ENCODE data around the gene AMIGO1. TPM values are rescaled to one million over a fixed set of nuclear protein-coding genes. Genes with fewer than 3 reads are reported as not detected.
A peak's percentile ranks its signal among the peaks of the same experiment; 100 is the strongest.

AMIGO1 gene
- total RNA-seq, 1 donor = 9.2 TPM

- peaks cover 14% of the 10 kb centered on the region for H3K4me1 ChIP-seq (ENCODE audit: insufficient read depth, low read length)
- no peak overlapping the region for H3K4me3 ChIP-seq (ENCODE audit: low read length)
- H3K27me3 ChIP-seq (ENCODE audit: insufficient read depth, low read length) = peaks cover 75% of the 10 kb centered on the region
- H3K9me3 ChIP-seq (ENCODE audit: low read depth, low read length) = no peaks in the 10 kb centered on the region
These were observed 39.3 kb downstream of the AMIGO1 start for GRCh38 chr1:109470245-109470644.

DNA sequence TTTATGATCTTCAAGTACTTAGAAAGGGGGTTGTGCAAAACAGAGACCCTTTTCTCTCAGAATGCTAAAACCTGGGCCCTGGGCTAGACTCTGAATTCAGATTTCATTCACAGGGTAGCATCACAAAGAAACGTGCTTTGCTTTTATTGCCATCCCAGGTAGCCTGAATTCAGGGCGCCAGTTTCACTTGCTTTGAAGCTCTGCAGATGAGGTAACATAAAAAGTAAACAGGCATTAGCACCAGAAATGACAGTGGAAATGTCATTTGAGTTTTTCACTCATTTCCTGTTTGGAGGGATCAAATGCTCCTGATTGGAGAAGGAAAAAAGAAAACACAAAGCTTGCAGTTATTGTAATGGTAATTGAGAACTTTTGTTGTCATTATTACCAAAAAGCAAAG is 40.6 kb downstream of the AMIGO1 start:
- Histone ChIP-seq H3K4me1 (ENCODE audit: insufficient read depth, low read length) (peaks cover 14% of the 10 kb centered on the region), H3K9me3 (ENCODE audit: low read depth, low read length) (no peaks in the 10 kb centered on the region), H3K27me3 (ENCODE audit: insufficient read depth, low read length) (peaks cover 89% of the 10 kb centered on the region), H3K4me3 (ENCODE audit: low read length) (no peak overlapping the region)

- Histone ChIP-seq H3K4me1 (ENCODE audit: insufficient read depth, low read length) (peaks cover 14% of the 10 kb centered on the region), H3K27me3 (ENCODE audit: insufficient read depth, low read length) (peaks cover 91% of the 10 kb centered on the region)
These were observed 41.5 kb downstream of the AMIGO1 start for GRCh38 chr1:109468061-109468460.

GRCh38 chr1:109467301-109467777 is 42.2 kb downstream of the AMIGO1 start:
- Histone ChIP-seq H3K4me1 (ENCODE audit: insufficient read depth, low read length) (peaks cover 14% of the 10 kb centered on the region), H3K4me3 (ENCODE audit: low read length) (no peak overlapping the region), H3K9me3 (ENCODE audit: low read depth, low read length) (no peaks in the 10 kb centered on the region), H3K27me3 (ENCODE audit: insufficient read depth, low read length) (peaks cover 90% of the 10 kb centered on the region)

More at GRCh38 chr1:109468061-109468460, 41.5 kb downstream of the AMIGO1 start:
- H3K4me3 ChIP-seq (ENCODE audit: low read length) = no peak overlapping the region
- no peaks in the 10 kb centered on the region for H3K9me3 ChIP-seq (ENCODE audit: low read depth, low read length)

- H3K4me1 ChIP-seq (ENCODE audit: insufficient read depth, low read length) = peaks cover 14% of the 10 kb centered on the region
- peak within 1 kb of the TSS; percentile 26 for H3K4me3 ChIP-seq (ENCODE audit: low read length)
- H3K9me3 ChIP-seq (ENCODE audit: low read depth, low read length) = no peaks in the 10 kb centered on the region
- H3K27me3 ChIP-seq (ENCODE audit: insufficient read depth, low read length) = peaks cover 90% of the 10 kb centered on the region
These were observed 42.9 kb downstream of the AMIGO1 start, which contains the start of gene SYPL2 for GRCh38 chr1:109466452-109467300. Gene SYPL2 (plus strand): TSS chr1:109466546. CDS start chr1:109466844, 298 bp downstream.

DNA sequence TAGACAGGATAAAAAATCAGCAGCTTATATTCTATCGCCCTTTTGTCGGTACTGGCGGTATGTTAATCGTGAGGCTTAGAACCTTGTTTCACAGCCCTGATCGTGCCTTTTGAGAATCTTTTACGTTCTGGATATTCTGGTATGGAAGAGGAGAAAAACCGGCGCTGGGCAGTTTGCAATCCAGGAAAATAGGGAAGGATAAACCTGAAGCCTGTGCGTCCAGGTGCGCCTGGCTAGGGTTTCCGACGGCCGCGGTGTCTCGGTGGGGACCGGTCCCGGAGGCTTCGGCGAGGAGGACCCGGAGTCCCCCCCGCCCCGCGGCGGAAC is 43.4 kb downstream of the AMIGO1 start:
- Histone ChIP-seq H3K9me3 (ENCODE audit: low read depth, low read length) (no peaks in the 10 kb centered on the region), H3K27me3 (ENCODE audit: insufficient read depth, low read length) (peaks cover 86% of the 10 kb centered on the region), H3K4me3 (ENCODE audit: low read length) (no peak overlapping the region), H3K4me1 (ENCODE audit: insufficient read depth, low read length) (peaks cover 14% of the 10 kb centered on the region)

GRCh38 chr1:109457819-109458218 is 51.7 kb downstream of the AMIGO1 start:
- peaks cover 30% of the 10 kb centered on the region for H3K27me3 ChIP-seq (ENCODE audit: insufficient read depth, low read length)
- peaks cover 18% of the 10 kb centered on the region for H3K9me3 ChIP-seq (ENCODE audit: low read depth, low read length)
- no peak overlapping the region for H3K4me3 ChIP-seq (ENCODE audit: low read length)
- no peaks in the 10 kb centered on the region for H3K4me1 ChIP-seq (ENCODE audit: insufficient read depth, low read length)

GRCh38 chr1:109454497-109455133 is 54.9 kb downstream of the AMIGO1 start:
- peaks cover 24% of the 10 kb centered on the region for H3K27me3 ChIP-seq (ENCODE audit: insufficient read depth, low read length)
- no peak overlapping the region for H3K4me3 ChIP-seq (ENCODE audit: low read length)
- no peaks in the 10 kb centered on the region for H3K4me1 ChIP-seq (ENCODE audit: insufficient read depth, low read length)
- H3K9me3 ChIP-seq (ENCODE audit: low read depth, low read length) = peaks cover 18% of the 10 kb centered on the region

Other genes starting within 250 kb of the AMIGO1 start
- 0.73 TPM for gene PSRC1, start 226.6 kb downstream of the AMIGO1 start, total RNA-seq
- gene MYBPHL, start 202.7 kb downstream of the AMIGO1 start, total RNA-seq = not detected
- gene SORT1, start 111.8 kb downstream of the AMIGO1 start, total RNA-seq = 9.3 TPM
- gene PSMA5, start 83.3 kb downstream of the AMIGO1 start, total RNA-seq = 30.7 TPM
- gene SYPL2, start 43.2 kb downstream of the AMIGO1 start, total RNA-seq = not detected
- 4.4 TPM for gene ATXN7L2, start 25.8 kb downstream of the AMIGO1 start, total RNA-seq
- 7.9 TPM for gene CYB561D1, start 15.6 kb downstream of the AMIGO1 start, total RNA-seq
- gene GPR61, start 30.1 kb upstream of the AMIGO1 start, total RNA-seq = 0.94 TPM
- gene GNAI3, start 38.9 kb upstream of the AMIGO1 start, total RNA-seq = 8.9 TPM
- not detected for gene GNAT2, start 109.9 kb upstream of the AMIGO1 start, total RNA-seq
- 108 TPM for gene AMPD2, start 110.1 kb upstream of the AMIGO1 start, total RNA-seq
- 8.4 TPM for gene GSTM4, start 146.4 kb upstream of the AMIGO1 start, total RNA-seq
- 16.1 TPM for gene GSTM2, start 158.3 kb upstream of the AMIGO1 start, total RNA-seq
- gene GSTM1, start 178.1 kb upstream of the AMIGO1 start, total RNA-seq = not detected
- gene GSTM5, start 202.5 kb upstream of the AMIGO1 start, total RNA-seq = not detected
- gene GSTM3, start 231.3 kb upstream of the AMIGO1 start, total RNA-seq = 7.5 TPM